MM.1S (cell line): Measurements from ENCODE around the gene ALX3.

ENCODE experiments used
- DNase-seq: peaks from one replicate; pipeline ENCODE4 v3.0.0-alpha.2; 2015
- H2AFZ ChIP-seq: fragments of 300-600 bp; sonication (generic); 2 replicates; pipeline ENCODE4 v1.6.0; 2016; ENCODE audit warnings: antibody characterized with exemption, low read length
- H3F3A ChIP-seq: fragments of 300-600 bp; sonication (generic); 2 replicates; pipeline ENCODE4 v1.6.1; 2016; ENCODE audit warnings: mild to moderate bottlenecking, antibody characterized with exemption, low read length, moderate library complexity, mixed read lengths; ENCODE audit not compliant: insufficient read depth
- H3K27ac ChIP-seq: fragments of 300-600 bp; sonication (generic); 2 replicates; pipeline ENCODE4 v1.5.1; 2016; ENCODE audit warnings: mild to moderate bottlenecking, low read length
- H3K27me3 ChIP-seq: fragments of 300-600 bp; sonication (generic); replicated peaks from 2 replicates; pipeline ENCODE4 v1.6.0; 2016; ENCODE audit warnings: low read length; ENCODE audit not compliant: insufficient read depth
- H3K36me3 ChIP-seq: fragments of 300-600 bp; sonication (generic); replicated peaks from 2 replicates; pipeline ENCODE4 v1.6.1; 2016; ENCODE audit warnings: mild to moderate bottlenecking, low read length, mixed read lengths; ENCODE audit not compliant: insufficient read depth
- H3K4me1 ChIP-seq: fragments of 300-600 bp; sonication (generic); 2 replicates; pipeline ENCODE4 v1.6.1; 2016; ENCODE audit warnings: low read length, mixed read lengths
- H3K4me2 ChIP-seq: fragments of 300-600 bp; sonication (generic); 2 replicates; pipeline ENCODE4 v1.6.0; 2016; ENCODE audit warnings: low read depth, low read length
- H3K4me3 ChIP-seq: fragments of 300-600 bp; sonication (generic); 2 replicates; pipeline ENCODE4 v1.5.1; 2016; ENCODE audit warnings: low read length, mixed read lengths
- H3K79me2 ChIP-seq: fragments of 300-600 bp; sonication (generic); 2 replicates; pipeline ENCODE4 v1.6.1; 2016; ENCODE audit warnings: mixed run types, low read length, mixed read lengths
- H3K9ac ChIP-seq: fragments of 300-600 bp; sonication (generic); 2 replicates; pipeline ENCODE4 v1.6.1; 2016; ENCODE audit warnings: low read length, mixed read lengths
- H3K9me2 ChIP-seq: fragments of 300-600 bp; sonication (generic); replicated peaks from 2 replicates; pipeline ENCODE4 v1.6.1; 2016; ENCODE audit warnings: mild to moderate bottlenecking, low read length, mixed read lengths; ENCODE audit not compliant: insufficient read depth
- H3K9me3 ChIP-seq: fragments of 300-600 bp; sonication (generic); replicated peaks from 2 replicates; pipeline ENCODE4 v1.6.1; 2016; ENCODE audit warnings: mild to moderate bottlenecking, low read length, mixed read lengths; ENCODE audit not compliant: insufficient read depth
- H4K20me1 ChIP-seq: fragments of 300-600 bp; sonication (generic); 2 replicates; pipeline ENCODE4 v1.6.1; 2016; ENCODE audit warnings: mild to moderate bottlenecking, low read length, moderate library complexity, mixed read lengths; ENCODE audit not compliant: insufficient read depth
- CTCF ChIP-seq: fragments of 300-600 bp; sonication (generic); IDR thresholded peaks from 2 replicates; pipeline ENCODE4 v1.5.1; 2016; ENCODE audit warnings: antibody characterized with exemption, low read length, mixed read lengths
- EZH2 ChIP-seq: fragments of 300-600 bp; sonication (generic); optimal IDR thresholded peaks from 2 replicates; pipeline ENCODE3; 2017; ENCODE audit warnings: low read depth, mild to moderate bottlenecking, antibody characterized with exemption, low read length, mixed read lengths
- EZH2phosphoT487 ChIP-seq: fragments of 300-600 bp; sonication (generic); IDR thresholded peaks from 2 replicates; pipeline ENCODE4 v1.6.1; 2018; ENCODE audit warnings: antibody characterized with exemption, low read length

ALX3 gene

GRCh38 chr1:110063781-110064180, 6.7 kb downstream of the ALX3 start:
- no peak for DNase-seq
- no peak overlapping the region for H3K4me2 ChIP-seq
- TF ChIP-seq CTCF = no peak
- TF ChIP-seq EZH2 = no peak
- TF ChIP-seq EZH2phosphoT487 = no peak
- no peaks in the 10 kb centered on the region for H4K20me1 ChIP-seq
- no peak overlapping the region for H2AFZ ChIP-seq
- H3K9me3 ChIP-seq = no peaks in the 10 kb centered on the region
- no peak overlapping the region for H3K27ac ChIP-seq
- H3F3A ChIP-seq = no peaks in the 10 kb centered on the region
- no peak overlapping the region for H3K4me3 ChIP-seq
- no peaks in the 10 kb centered on the region for H3K36me3 ChIP-seq
- H3K79me2 ChIP-seq = no peaks in the 10 kb centered on the region
- H3K9me2 ChIP-seq = no peaks in the 10 kb centered on the region
- no peaks in the 10 kb centered on the region for H3K4me1 ChIP-seq
- no peak overlapping the region for H3K9ac ChIP-seq
- H3K27me3 ChIP-seq = no peaks in the 10 kb centered on the region

- no peaks in the 10 kb centered on the region for H3K9me2 ChIP-seq
- no peak for TF ChIP-seq CTCF
- TF ChIP-seq EZH2 = no peak
- no peak for TF ChIP-seq EZH2phosphoT487
- DNase-seq = no peak
- H3K9ac ChIP-seq = no peak overlapping the region
- no peak overlapping the region for H3K4me2 ChIP-seq
- H4K20me1 ChIP-seq = no peaks in the 10 kb centered on the region
- no peak overlapping the region for H3K4me3 ChIP-seq
- no peaks in the 10 kb centered on the region for H3K9me3 ChIP-seq
- H3K79me2 ChIP-seq = no peaks in the 10 kb centered on the region
- no peak overlapping the region for H2AFZ ChIP-seq
- no peaks in the 10 kb centered on the region for H3K27me3 ChIP-seq
- H3F3A ChIP-seq = no peaks in the 10 kb centered on the region
- H3K4me1 ChIP-seq = no peaks in the 10 kb centered on the region
- H3K36me3 ChIP-seq = no peaks in the 10 kb centered on the region
- H3K27ac ChIP-seq = no peak overlapping the region
These were observed 7.9 kb downstream of the ALX3 start for GRCh38 chr1:110062612-110063011.

GRCh38 chr1:110061341-110061740, 9.1 kb downstream of the ALX3 start:
- Histone ChIP-seq H3F3A (no peaks in the 10 kb centered on the region), H3K9me3 (no peaks in the 10 kb centered on the region), H3K4me1 (no peaks in the 10 kb centered on the region), H4K20me1 (no peaks in the 10 kb centered on the region), H3K79me2 (no peaks in the 10 kb centered on the region), H3K27me3 (no peaks in the 10 kb centered on the region), H3K27ac (no peak overlapping the region), H3K36me3 (no peaks in the 10 kb centered on the region), H2AFZ (no peak overlapping the region), H3K4me3 (no peak overlapping the region), H3K9me2 (no peaks in the 10 kb centered on the region), H3K9ac (no peak overlapping the region), H3K4me2 (no peak overlapping the region)
- TF ChIP-seq CTCF = no peak
- no peak for TF ChIP-seq EZH2
- no peak for TF ChIP-seq EZH2phosphoT487
- DNase-seq = no peak
